Chondrocyte (in vitro differentiated cells): Measurements from ENCODE around the gene DNM3. TPM values are rescaled to one million over a fixed set of nuclear protein-coding genes. Genes with fewer than 3 reads are reported as not detected.

Experiments used
- DNase-seq: peaks from one replicate; pipeline ENCODE4 v3.0.0; 2021; ENCODE audit warnings: mixed read lengths, low spot score
- H3K27ac Mint-ChIP-seq: one replicate; pipeline ENCODE4 v1.8.0; 2021; ENCODE audit warnings: mild to moderate bottlenecking, moderate library complexity, mixed read lengths; ENCODE audit not compliant: unreplicated experiment
- H3K27me3 Mint-ChIP-seq: 2 replicates; pipeline ENCODE4 v1.8.0; 2021; ENCODE audit warnings: low read depth, mixed read lengths
- H3K36me3 Mint-ChIP-seq: 2 replicates; pipeline ENCODE4 v1.8.0; 2021; ENCODE audit warnings: low read depth, mixed read lengths
- H3K4me1 Mint-ChIP-seq: 2 replicates; pipeline ENCODE4 v1.8.0; 2021; ENCODE audit warnings: low read depth, mild to moderate bottlenecking, mixed read lengths
- H3K4me3 Mint-ChIP-seq: one replicate; pipeline ENCODE4 v1.8.0; 2021; ENCODE audit warnings: mild to moderate bottlenecking, moderate library complexity, mixed read lengths; ENCODE audit not compliant: unreplicated experiment
- H3K9me3 Mint-ChIP-seq: 2 replicates; pipeline ENCODE4 v1.8.0; 2021; ENCODE audit warnings: low read depth, mixed read lengths
- CTCF ChIP-seq: fragments of 200-600 bp; sonication (generic); IDR thresholded peaks from 2 replicates; pipeline ENCODE4 v1.5.0; 2021; ENCODE audit warnings: antibody characterized with exemption, mild to moderate bottlenecking, moderate library complexity
- total RNA-seq: library from RNA; stranded (reverse); gene quantifications from 3 replicates; pipeline ENCODE4 v1.2.1, GENCODE V29; 2021

DNM3 gene
- total RNA-seq, 1 donor from 2014 or later = 12.4 TPM

GRCh38 chr1:172105230-172105629, 263.9 kb downstream of the DNM3 start:
- no peaks in the 10 kb centered on the region for H3K36me3 Mint-ChIP-seq
- no peak overlapping the region for H3K4me3 Mint-ChIP-seq
- DNase-seq = no peak
- no peak overlapping the region for H3K27ac Mint-ChIP-seq
- H3K27me3 Mint-ChIP-seq = no peaks in the 10 kb centered on the region
- TF ChIP-seq CTCF = no peak
- no peaks in the 10 kb centered on the region for H3K9me3 Mint-ChIP-seq
- peaks cover 31% of the 10 kb centered on the region for H3K4me1 Mint-ChIP-seq

- H3K9me3 Mint-ChIP-seq = no peaks in the 10 kb centered on the region
- no peaks in the 10 kb centered on the region for H3K36me3 Mint-ChIP-seq
- TF ChIP-seq CTCF = no peak
- peak overlapping the region; percentile 57 for H3K27ac Mint-ChIP-seq
- DNase-seq = no peak
- H3K4me1 Mint-ChIP-seq = peaks cover 31% of the 10 kb centered on the region
- H3K27me3 Mint-ChIP-seq = no peaks in the 10 kb centered on the region
- no peak overlapping the region for H3K4me3 Mint-ChIP-seq
Observed at GRCh38 chr1:172107316-172107975, 266.1 kb downstream of the DNM3 start.

- no peak overlapping the region for H3K27ac Mint-ChIP-seq
- DNase-seq = no peak
- TF ChIP-seq CTCF = no peak
- no peaks in the 10 kb centered on the region for H3K9me3 Mint-ChIP-seq
- no peak overlapping the region for H3K4me3 Mint-ChIP-seq
- no peaks in the 10 kb centered on the region for H3K36me3 Mint-ChIP-seq
- H3K27me3 Mint-ChIP-seq = no peaks in the 10 kb centered on the region
- peaks cover 38% of the 10 kb centered on the region for H3K4me1 Mint-ChIP-seq
Observed at GRCh38 chr1:172108161-172108893, 267.0 kb downstream of the DNM3 start.

GRCh38 chr1:172109359-172109758, 268.1 kb downstream of the DNM3 start:
- no peak overlapping the region for H3K27ac Mint-ChIP-seq
- H3K27me3 Mint-ChIP-seq = no peaks in the 10 kb centered on the region
- H3K9me3 Mint-ChIP-seq = no peaks in the 10 kb centered on the region
- no peaks in the 10 kb centered on the region for H3K36me3 Mint-ChIP-seq
- no peak for TF ChIP-seq CTCF
- H3K4me1 Mint-ChIP-seq = peaks cover 43% of the 10 kb centered on the region
- DNase-seq = no peak
- no peak overlapping the region for H3K4me3 Mint-ChIP-seq

- H3K4me3 Mint-ChIP-seq = no peak overlapping the region
- no peak overlapping the region for H3K27ac Mint-ChIP-seq
Observed at GRCh38 chr1:172112576-172112975, 271.3 kb downstream of the DNM3 start.

More at GRCh38 chr1:172112576-172112975, 271.3 kb downstream of the DNM3 start:
- Mint-ChIP-seq H3K9me3 (no peaks in the 10 kb centered on the region), H3K36me3 (no peaks in the 10 kb centered on the region), H3K4me1 (peaks cover 56% of the 10 kb centered on the region), H3K27me3 (no peaks in the 10 kb centered on the region)
- TF ChIP-seq CTCF = no peak
- no peak for DNase-seq
